WERI-Rb-1 (cell line): Measurements from ENCODE around the gene GHRHR.

ENCODE experiments used
- DNase-seq: peaks from one replicate; pipeline ENCODE4 v3.0.0-alpha.2; 2020
- H3K27ac ChIP-seq: fragments of 250-450 bp; sonication (Bioruptor Pico); 2 replicates; pipeline ENCODE4 v1.5.1; 2020; ENCODE audit warnings: mild to moderate bottlenecking, moderate library complexity
- H3K27me3 ChIP-seq: fragments of 250-450 bp; sonication (Bioruptor Pico); 2 replicates; pipeline ENCODE4 v1.5.1; 2021; ENCODE audit warnings: mild to moderate bottlenecking, low read depth, moderate library complexity; ENCODE audit not compliant: insufficient read depth, severe bottlenecking
- H3K36me3 ChIP-seq: fragments of 250-450 bp; sonication (Bioruptor Pico); 2 replicates; pipeline ENCODE4 v1.5.1; 2020; ENCODE audit warnings: mild to moderate bottlenecking, moderate library complexity
- H3K4me3 ChIP-seq: 2 replicates; pipeline ENCODE4 v1.5.1; 2011; ENCODE audit warnings: low read depth, mild to moderate bottlenecking, control low read depth, low read length
- H3K9me3 ChIP-seq: fragments of 250-450 bp; sonication (Bioruptor Pico); 2 replicates; pipeline ENCODE4 v1.5.1; 2021; ENCODE audit warnings: mild to moderate bottlenecking, moderate library complexity; ENCODE audit not compliant: severe bottlenecking
- CTCF ChIP-seq: IDR thresholded peaks from 2 replicates; pipeline ENCODE4 v1.5.1; 2011; ENCODE audit warnings: low read depth, mild to moderate bottlenecking, control low read depth, inconsistent platforms, low read length

Gene GHRHR

GRCh38 chr7:30970594-30971094 lies 6.9 kb downstream of the GHRHR start:
- DNase-seq = no peak
- H3K9me3 ChIP-seq = no peaks in the 10 kb centered on the region
- no peaks in the 10 kb centered on the region for H3K27me3 ChIP-seq
- no peak overlapping the region for H3K27ac ChIP-seq
- H3K4me3 ChIP-seq = no peak overlapping the region
- TF ChIP-seq CTCF = no peak
- H3K36me3 ChIP-seq = no peaks in the 10 kb centered on the region

- Histone ChIP-seq H3K27me3 (no peaks in the 10 kb centered on the region), H3K9me3 (no peaks in the 10 kb centered on the region), H3K27ac (no peak overlapping the region), H3K4me3 (no peak overlapping the region), H3K36me3 (no peaks in the 10 kb centered on the region)
- no peak for DNase-seq
- TF ChIP-seq CTCF = no peak
Measured at GRCh38 chr7:30971440-30971839, 7.7 kb downstream of the GHRHR start.

GRCh38 chr7:30971840-30972563 lies 8.2 kb downstream of the GHRHR start:
- DNase-seq = no peak
- H3K9me3 ChIP-seq = no peaks in the 10 kb centered on the region
- H3K36me3 ChIP-seq = no peaks in the 10 kb centered on the region
- no peak for TF ChIP-seq CTCF
- H3K4me3 ChIP-seq = no peak overlapping the region
- no peaks in the 10 kb centered on the region for H3K27me3 ChIP-seq
- no peak overlapping the region for H3K27ac ChIP-seq

- no peaks in the 10 kb centered on the region for H3K36me3 ChIP-seq
- no peaks in the 10 kb centered on the region for H3K27me3 ChIP-seq
- H3K9me3 ChIP-seq = no peaks in the 10 kb centered on the region
- no peak for TF ChIP-seq CTCF
- H3K27ac ChIP-seq = no peak overlapping the region
- no peak for DNase-seq
- H3K4me3 ChIP-seq = no peak overlapping the region
Measured at GRCh38 chr7:30973292-30973691, 9.5 kb downstream of the GHRHR start.

- no peak overlapping the region for H3K4me3 ChIP-seq
Measured at GRCh38 chr7:30973791-30974604, 10.2 kb downstream of the GHRHR start.

More at GRCh38 chr7:30973791-30974604, 10.2 kb downstream of the GHRHR start:
- Histone ChIP-seq H3K27me3 (no peaks in the 10 kb centered on the region), H3K36me3 (no peaks in the 10 kb centered on the region), H3K27ac (no peak overlapping the region; the same call in 1 of the 2 replicates), H3K9me3 (no peaks in the 10 kb centered on the region)
- no peak for DNase-seq
- no peak for TF ChIP-seq CTCF
